Fibroblast of gingiva (primary cell): Measurements from ENCODE around the gene ATP8A2.

Source experiments
- DNase-seq: peaks from one replicate; pipeline ENCODE4 v3.0.0-alpha.2; 2011; ENCODE audit warnings: low read depth

The ATP8A2 gene

GRCh38 chr13:25384758-25385410, 13.1 kb downstream of the ATP8A2 start:
- DNase-seq: no peak

- DNase-seq: no peak
Measured at GRCh38 chr13:25391932-25392331, 20.2 kb downstream of the ATP8A2 start.

GRCh38 chr13:25394402-25395060, 22.8 kb downstream of the ATP8A2 start:
- no peak for DNase-seq

- no peak for DNase-seq
Measured at GRCh38 chr13:25397763-25398162, 26.0 kb downstream of the ATP8A2 start.

- DNase-seq: no peak
Measured at GRCh38 chr13:25400925-25401324, 29.2 kb downstream of the ATP8A2 start.

GRCh38 chr13:25401958-25402357, 30.2 kb downstream of the ATP8A2 start:
- no peak for DNase-seq

- DNase-seq: no peak
Measured at GRCh38 chr13:25406377-25406776, 34.6 kb downstream of the ATP8A2 start.

- no peak for DNase-seq
Measured at GRCh38 chr13:25409938-25410337, 38.2 kb downstream of the ATP8A2 start.

- no peak for DNase-seq
Measured at GRCh38 chr13:25415241-25415640, 43.5 kb downstream of the ATP8A2 start.

- no peak for DNase-seq
Measured at GRCh38 chr13:25417535-25417934, 45.8 kb downstream of the ATP8A2 start.

GRCh38 chr13:25420161-25420560, 48.4 kb downstream of the ATP8A2 start:
- no peak for DNase-seq

- DNase-seq: no peak
Measured at GRCh38 chr13:25421612-25422011, 49.8 kb downstream of the ATP8A2 start.

- no peak for DNase-seq
Measured at GRCh38 chr13:25422153-25422552, 50.4 kb downstream of the ATP8A2 start.

GRCh38 chr13:25423831-25424230, 52.1 kb downstream of the ATP8A2 start:
- no peak for DNase-seq

GRCh38 chr13:25429466-25429865, 57.7 kb downstream of the ATP8A2 start:
- no peak for DNase-seq

- DNase-seq: no peak
Measured at GRCh38 chr13:25432691-25433090, 60.9 kb downstream of the ATP8A2 start.

- no peak for DNase-seq
Measured at GRCh38 chr13:25440061-25440460, 68.3 kb downstream of the ATP8A2 start.

GRCh38 chr13:25446261-25446660, 74.5 kb downstream of the ATP8A2 start:
- no peak for DNase-seq

- DNase-seq: no peak
Measured at GRCh38 chr13:25447396-25447795, 75.6 kb downstream of the ATP8A2 start.

- no peak for DNase-seq
Measured at GRCh38 chr13:25453850-25454365, 82.1 kb downstream of the ATP8A2 start.

- DNase-seq: no peak
Measured at GRCh38 chr13:25455146-25455545, 83.4 kb downstream of the ATP8A2 start.

- DNase-seq: no peak
Measured at GRCh38 chr13:25457566-25457965, 85.8 kb downstream of the ATP8A2 start.

- DNase-seq: no peak
Measured at GRCh38 chr13:25462301-25463125, 90.7 kb downstream of the ATP8A2 start.
